ENCODE measurements around the gene BNC2. TPM values are rescaled to one million over a fixed set of nuclear protein-coding genes. Genes with fewer than 3 reads are reported as not detected.

BNC2 gene
- total RNA-seq, 1 donor from 2014 or later: 38.0 TPM

- Histone ChIP-seq H3K27me3 (ENCODE audit: insufficient read depth, low read length) (no peaks in the 10 kb centered on the region), H4K20me1 (ENCODE audit: insufficient read depth, low read length) (peaks cover 6% of the 10 kb centered on the region), H3K36me3 (ENCODE audit: insufficient read depth, low read length) (no peaks in the 10 kb centered on the region), H3K4me2 (ENCODE audit: low read length) (no peak overlapping the region), H3K79me2 (ENCODE audit: insufficient read depth, low read length) (peaks cover 7% of the 10 kb centered on the region), H3K9me3 (ENCODE audit: insufficient read depth, low read depth, low read length) (no peaks in the 10 kb centered on the region), H2AFZ (ENCODE audit: low read depth, low read length) (no peak overlapping the region), H3K4me1 (ENCODE audit: insufficient read depth, low read length) (no peaks in the 10 kb centered on the region), H3K9ac (ENCODE audit: low read length) (no peak overlapping the region), H3K4me3 (ENCODE audit: insufficient read depth, low read depth, low read length) (no peak overlapping the region), H3K27ac (ENCODE audit: low read depth, low read length) (no peak overlapping the region)
- peaks cover 3% of the 10 kb centered on the region for H3K4me1 Mint-ChIP-seq (ENCODE audit: low read depth, unreplicated experiment)
- H3K36me3 Mint-ChIP-seq (ENCODE audit: low read depth, unreplicated experiment): peaks cover 2% of the 10 kb centered on the region
- H3K4me3 Mint-ChIP-seq (ENCODE audit: unreplicated experiment): no peak overlapping the region
- no peaks in the 10 kb centered on the region for H3K9me3 Mint-ChIP-seq (ENCODE audit: unreplicated experiment)
- TF ChIP-seq, protein P1, sequence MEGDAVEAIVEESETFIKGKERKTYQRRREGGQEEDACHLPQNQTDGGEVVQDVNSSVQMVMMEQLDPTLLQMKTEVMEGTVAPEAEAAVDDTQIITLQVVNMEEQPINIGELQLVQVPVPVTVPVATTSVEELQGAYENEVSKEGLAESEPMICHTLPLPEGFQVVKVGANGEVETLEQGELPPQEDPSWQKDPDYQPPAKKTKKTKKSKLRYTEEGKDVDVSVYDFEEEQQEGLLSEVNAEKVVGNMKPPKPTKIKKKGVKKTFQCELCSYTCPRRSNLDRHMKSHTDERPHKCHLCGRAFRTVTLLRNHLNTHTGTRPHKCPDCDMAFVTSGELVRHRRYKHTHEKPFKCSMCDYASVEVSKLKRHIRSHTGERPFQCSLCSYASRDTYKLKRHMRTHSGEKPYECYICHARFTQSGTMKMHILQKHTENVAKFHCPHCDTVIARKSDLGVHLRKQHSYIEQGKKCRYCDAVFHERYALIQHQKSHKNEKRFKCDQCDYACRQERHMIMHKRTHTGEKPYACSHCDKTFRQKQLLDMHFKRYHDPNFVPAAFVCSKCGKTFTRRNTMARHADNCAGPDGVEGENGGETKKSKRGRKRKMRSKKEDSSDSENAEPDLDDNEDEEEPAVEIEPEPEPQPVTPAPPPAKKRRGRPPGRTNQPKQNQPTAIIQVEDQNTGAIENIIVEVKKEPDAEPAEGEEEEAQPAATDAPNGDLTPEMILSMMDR (IDR thresholded peaks at IDR 0.05; ENCODE audit: insufficient read depth, low read depth, low read length): no peak
- TF ChIP-seq EZH2 (IDR thresholded peaks at IDR 0.05; ENCODE audit: insufficient read depth, low read length): no peak
- FAIRE-seq (no peak), DNase-seq (ENCODE audit: low read depth) (no peak)
- no peak overlapping the region for H3K27ac Mint-ChIP-seq (ENCODE audit: unreplicated experiment)
- H3K27me3 Mint-ChIP-seq (ENCODE audit: low read depth, unreplicated experiment): no peaks in the 10 kb centered on the region
Measured at GRCh38 chr9:16745359-16745758, 125.1 kb downstream of the BNC2 start.

GRCh38 chr9:16744394-16744793 is 126.1 kb downstream of the BNC2 start:
- no peaks in the 10 kb centered on the region for H3K27me3 Mint-ChIP-seq (ENCODE audit: low read depth, unreplicated experiment)
- no peak overlapping the region for H3K4me3 ChIP-seq (ENCODE audit: insufficient read depth, low read depth, low read length)
- no peak for TF ChIP-seq EZH2 (IDR thresholded peaks at IDR 0.05; ENCODE audit: insufficient read depth, low read length)
- TF ChIP-seq, protein P1 (IDR thresholded peaks at IDR 0.05; ENCODE audit: insufficient read depth, low read depth, low read length): no peak
- H3K27ac Mint-ChIP-seq (ENCODE audit: unreplicated experiment): no peak overlapping the region
- DNase-seq (ENCODE audit: low read depth) (peak; percentile 54), FAIRE-seq (peak; percentile 65)
- peaks cover 4% of the 10 kb centered on the region for H4K20me1 ChIP-seq (ENCODE audit: insufficient read depth, low read length)
- H2AFZ ChIP-seq (ENCODE audit: low read depth, low read length): no peak overlapping the region
- H3K4me2 ChIP-seq (ENCODE audit: low read length): no peak overlapping the region
- H3K36me3 Mint-ChIP-seq (ENCODE audit: low read depth, unreplicated experiment): peaks cover 2% of the 10 kb centered on the region
- no peak overlapping the region for H3K9ac ChIP-seq (ENCODE audit: low read length)
- no peaks in the 10 kb centered on the region for H3K9me3 Mint-ChIP-seq (ENCODE audit: unreplicated experiment)
- H3K4me1 ChIP-seq (ENCODE audit: insufficient read depth, low read length): no peaks in the 10 kb centered on the region
- H3K4me3 Mint-ChIP-seq (ENCODE audit: unreplicated experiment): no peak overlapping the region
- no peaks in the 10 kb centered on the region for H3K36me3 ChIP-seq (ENCODE audit: insufficient read depth, low read length)
- H3K4me1 Mint-ChIP-seq (ENCODE audit: low read depth, unreplicated experiment): peaks cover 3% of the 10 kb centered on the region
- H3K27ac ChIP-seq (ENCODE audit: low read depth, low read length): no peak overlapping the region
- no peaks in the 10 kb centered on the region for H3K9me3 ChIP-seq (ENCODE audit: insufficient read depth, low read depth, low read length)
- peaks cover 4% of the 10 kb centered on the region for H3K79me2 ChIP-seq (ENCODE audit: insufficient read depth, low read length)
- H3K27me3 ChIP-seq (ENCODE audit: insufficient read depth, low read length): no peaks in the 10 kb centered on the region

- TF ChIP-seq, protein P1 (IDR thresholded peaks at IDR 0.05; ENCODE audit: insufficient read depth, low read depth, low read length): no peak
- no peak for TF ChIP-seq EZH2 (IDR thresholded peaks at IDR 0.05; ENCODE audit: insufficient read depth, low read length)
- Histone ChIP-seq H3K9me3 (ENCODE audit: insufficient read depth, low read depth, low read length) (no peaks in the 10 kb centered on the region), H3K36me3 (ENCODE audit: insufficient read depth, low read length) (no peaks in the 10 kb centered on the region), H3K4me2 (ENCODE audit: low read length) (no peak overlapping the region), H3K4me3 (ENCODE audit: insufficient read depth, low read depth, low read length) (no peak overlapping the region), H3K27me3 (ENCODE audit: insufficient read depth, low read length) (no peaks in the 10 kb centered on the region), H3K27ac (ENCODE audit: low read depth, low read length) (no peak overlapping the region), H3K9ac (ENCODE audit: low read length) (no peak overlapping the region), H4K20me1 (ENCODE audit: insufficient read depth, low read length) (peaks cover 4% of the 10 kb centered on the region), H3K79me2 (ENCODE audit: insufficient read depth, low read length) (peaks cover 4% of the 10 kb centered on the region), H3K4me1 (ENCODE audit: insufficient read depth, low read length) (no peaks in the 10 kb centered on the region), H2AFZ (ENCODE audit: low read depth, low read length) (no peak overlapping the region)
- H3K27ac Mint-ChIP-seq (ENCODE audit: unreplicated experiment): no peak overlapping the region
- no peak overlapping the region for H3K4me3 Mint-ChIP-seq (ENCODE audit: unreplicated experiment)
- DNase-seq (ENCODE audit: low read depth) (no peak), FAIRE-seq (no peak)
- peaks cover 3% of the 10 kb centered on the region for H3K4me1 Mint-ChIP-seq (ENCODE audit: low read depth, unreplicated experiment)
- no peaks in the 10 kb centered on the region for H3K27me3 Mint-ChIP-seq (ENCODE audit: low read depth, unreplicated experiment)
- peaks cover 2% of the 10 kb centered on the region for H3K36me3 Mint-ChIP-seq (ENCODE audit: low read depth, unreplicated experiment)
- H3K9me3 Mint-ChIP-seq (ENCODE audit: unreplicated experiment): no peaks in the 10 kb centered on the region
Measured at GRCh38 chr9:16743375-16743774, 127.1 kb downstream of the BNC2 start.

All from astrocyte (in vitro differentiated cells and primary cell).